HEK293 (cell line): ENCODE measurements around the gene FAM216A.

ENCODE experiments used
- EGR2 ChIP-seq: fragments of 450-650 bp; formaldehyde crosslinking; IDR thresholded peaks from 2 replicates; pipeline ENCODE4 v1.5.1; 2016; ENCODE audit warnings: low read depth, missing biosample characterization, missing genetic modification characterization
- GFI1B ChIP-seq: fragments of 450-650 bp; formaldehyde crosslinking; IDR thresholded peaks from 2 replicates; pipeline ENCODE4 v1.5.1; 2016; ENCODE audit warnings: missing biosample characterization, missing genetic modification characterization
- HOXD13 ChIP-seq: sonication (generic); formaldehyde crosslinking; IDR thresholded peaks from 2 replicates; pipeline ENCODE4 v1.8.0; 2022; ENCODE audit warnings: missing genetic modification reagents, borderline replicate concordance
- KLF1 ChIP-seq: fragments of 450-650 bp; formaldehyde crosslinking; IDR thresholded peaks from 2 replicates; pipeline ENCODE4 v1.5.1; 2016; ENCODE audit warnings: missing biosample characterization, missing genetic modification characterization
- KLF8 ChIP-seq: fragments of 450-650 bp; formaldehyde crosslinking; IDR thresholded peaks from 2 replicates; pipeline ENCODE4 v1.5.1; 2016; ENCODE audit warnings: missing biosample characterization, missing genetic modification characterization
- PATZ1 ChIP-seq: fragments of 450-650 bp; formaldehyde crosslinking; IDR thresholded peaks from 2 replicates; pipeline ENCODE4 v1.5.1; 2016; ENCODE audit warnings: missing biosample characterization, missing genetic modification characterization
- PRDM2 ChIP-seq: fragments of 450-650 bp; formaldehyde crosslinking; IDR thresholded peaks from 2 replicates; pipeline ENCODE4 v1.5.1; 2016; ENCODE audit warnings: missing biosample characterization, missing genetic modification characterization, borderline replicate concordance
- REPIN1 ChIP-seq: fragments of 450-650 bp; formaldehyde crosslinking; IDR thresholded peaks from 2 replicates; pipeline ENCODE4 v1.5.1; 2017; ENCODE audit warnings: missing biosample characterization, missing genetic modification characterization, low read depth
- SP2 ChIP-seq: fragments of 450-650 bp; formaldehyde crosslinking; IDR thresholded peaks from 2 replicates; pipeline ENCODE4 v1.5.1; 2016; ENCODE audit warnings: missing biosample characterization, missing genetic modification characterization
- YY2 ChIP-seq: fragments of 450-650 bp; formaldehyde crosslinking; IDR thresholded peaks from 2 replicates; pipeline ENCODE4 v1.5.1; 2016; ENCODE audit warnings: missing biosample characterization, missing genetic modification characterization
- ZBTB21 ChIP-seq: fragments of 450-650 bp; formaldehyde crosslinking; IDR thresholded peaks from 2 replicates; pipeline ENCODE4 v1.5.1; 2017; ENCODE audit warnings: missing biosample characterization, missing genetic modification characterization
- ZNF18 ChIP-seq: fragments of 450-650 bp; formaldehyde crosslinking; IDR thresholded peaks from 2 replicates; pipeline ENCODE4 v1.5.1; 2016; ENCODE audit warnings: missing biosample characterization, missing genetic modification characterization
- ZNF350 ChIP-seq: fragments of 450-650 bp; formaldehyde crosslinking; IDR thresholded peaks from 2 replicates; pipeline ENCODE4 v1.5.0; 2017; ENCODE audit warnings: missing biosample characterization, mild to moderate bottlenecking, missing genetic modification characterization
- ZNF366 ChIP-seq: fragments of 450-650 bp; formaldehyde crosslinking; conservative IDR thresholded peaks from 2 replicates; pipeline ENCODE4 v1.5.1; 2016; ENCODE audit warnings: missing biosample characterization, missing genetic modification characterization
- ZNF571 ChIP-seq: fragments of 450-650 bp; formaldehyde crosslinking; IDR thresholded peaks from 2 replicates; pipeline ENCODE4 v1.5.0; 2017; ENCODE audit warnings: missing biosample characterization, missing genetic modification characterization
- ZNF777 ChIP-seq: fragments of 450-650 bp; formaldehyde crosslinking; IDR thresholded peaks from 2 replicates; pipeline ENCODE4 v1.5.1; 2017; ENCODE audit warnings: missing biosample characterization, missing genetic modification characterization, borderline replicate concordance
- TF ChIP-seq, protein P1 (sequence below): fragments of 450-650 bp; formaldehyde crosslinking; IDR thresholded peaks from 2 replicates; pipeline ENCODE4 v1.5.1; 2016; ENCODE audit warnings: missing biosample characterization, missing genetic modification characterization
- TF ChIP-seq, protein P2 (sequence below): fragments of 450-650 bp; formaldehyde crosslinking; IDR thresholded peaks from 2 replicates; pipeline ENCODE4 v1.5.1; 2017; ENCODE audit warnings: missing biosample characterization, missing genetic modification characterization
- TF ChIP-seq, protein P3 (sequence below): fragments of 450-650 bp; formaldehyde crosslinking; IDR thresholded peaks from 2 replicates; pipeline ENCODE4 v1.5.1; 2016; ENCODE audit warnings: missing biosample characterization, missing genetic modification characterization
- TF ChIP-seq, protein P4 (sequence below): fragments of 450-650 bp; formaldehyde crosslinking; IDR thresholded peaks from 2 replicates; pipeline ENCODE4; 2016; ENCODE audit warnings: missing biosample characterization, missing genetic modification characterization

FAM216A gene

GRCh38 chr12:110501752-110502738 is 33.4 kb downstream of the FAM216A start, which contains the start of the genes RAD9B and VPS29 (continued):
- TF ChIP-seq PRDM2 (tag by site-specific recombination): no peak
- TF ChIP-seq ZNF366 (tag by site-specific recombination): peak; percentile 64
- no peak for TF ChIP-seq ZNF571 (tag by site-specific recombination)
- TF ChIP-seq ZBTB21 (tag by site-specific recombination): peak; percentile 70
- TF ChIP-seq, protein P1, sequence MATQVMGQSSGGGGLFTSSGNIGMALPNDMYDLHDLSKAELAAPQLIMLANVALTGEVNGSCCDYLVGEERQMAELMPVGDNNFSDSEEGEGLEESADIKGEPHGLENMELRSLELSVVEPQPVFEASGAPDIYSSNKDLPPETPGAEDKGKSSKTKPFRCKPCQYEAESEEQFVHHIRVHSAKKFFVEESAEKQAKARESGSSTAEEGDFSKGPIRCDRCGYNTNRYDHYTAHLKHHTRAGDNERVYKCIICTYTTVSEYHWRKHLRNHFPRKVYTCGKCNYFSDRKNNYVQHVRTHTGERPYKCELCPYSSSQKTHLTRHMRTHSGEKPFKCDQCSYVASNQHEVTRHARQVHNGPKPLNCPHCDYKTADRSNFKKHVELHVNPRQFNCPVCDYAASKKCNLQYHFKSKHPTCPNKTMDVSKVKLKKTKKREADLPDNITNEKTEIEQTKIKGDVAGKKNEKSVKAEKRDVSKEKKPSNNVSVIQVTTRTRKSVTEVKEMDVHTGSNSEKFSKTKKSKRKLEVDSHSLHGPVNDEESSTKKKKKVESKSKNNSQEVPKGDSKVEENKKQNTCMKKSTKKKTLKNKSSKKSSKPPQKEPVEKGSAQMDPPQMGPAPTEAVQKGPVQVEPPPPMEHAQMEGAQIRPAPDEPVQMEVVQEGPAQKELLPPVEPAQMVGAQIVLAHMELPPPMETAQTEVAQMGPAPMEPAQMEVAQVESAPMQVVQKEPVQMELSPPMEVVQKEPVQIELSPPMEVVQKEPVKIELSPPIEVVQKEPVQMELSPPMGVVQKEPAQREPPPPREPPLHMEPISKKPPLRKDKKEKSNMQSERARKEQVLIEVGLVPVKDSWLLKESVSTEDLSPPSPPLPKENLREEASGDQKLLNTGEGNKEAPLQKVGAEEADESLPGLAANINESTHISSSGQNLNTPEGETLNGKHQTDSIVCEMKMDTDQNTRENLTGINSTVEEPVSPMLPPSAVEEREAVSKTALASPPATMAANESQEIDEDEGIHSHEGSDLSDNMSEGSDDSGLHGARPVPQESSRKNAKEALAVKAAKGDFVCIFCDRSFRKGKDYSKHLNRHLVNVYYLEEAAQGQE (tag by site-specific recombination): no peak
- peak; percentile 81; the same call in 1 of the 2 replicates for TF ChIP-seq ZNF777 (tag by site-specific recombination)
- peak; percentile 82; the same call in 1 of the 2 replicates for TF ChIP-seq KLF8 (tag by site-specific recombination)
- TF ChIP-seq, protein P2, sequence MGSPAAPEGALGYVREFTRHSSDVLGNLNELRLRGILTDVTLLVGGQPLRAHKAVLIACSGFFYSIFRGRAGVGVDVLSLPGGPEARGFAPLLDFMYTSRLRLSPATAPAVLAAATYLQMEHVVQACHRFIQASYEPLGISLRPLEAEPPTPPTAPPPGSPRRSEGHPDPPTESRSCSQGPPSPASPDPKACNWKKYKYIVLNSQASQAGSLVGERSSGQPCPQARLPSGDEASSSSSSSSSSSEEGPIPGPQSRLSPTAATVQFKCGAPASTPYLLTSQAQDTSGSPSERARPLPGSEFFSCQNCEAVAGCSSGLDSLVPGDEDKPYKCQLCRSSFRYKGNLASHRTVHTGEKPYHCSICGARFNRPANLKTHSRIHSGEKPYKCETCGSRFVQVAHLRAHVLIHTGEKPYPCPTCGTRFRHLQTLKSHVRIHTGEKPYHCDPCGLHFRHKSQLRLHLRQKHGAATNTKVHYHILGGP (tag by site-specific recombination): no peak
- TF ChIP-seq HOXD13 (CRISPR knock-in tag): no peak; the same call in 1 of the 2 replicates
- no peak for TF ChIP-seq ZNF350 (tag by site-specific recombination)
- peak; percentile 66; the same call in 1 of the 2 replicates for TF ChIP-seq GFI1B (tag by site-specific recombination)
- peak; percentile 82 for TF ChIP-seq EGR2 (tag by site-specific recombination)
- TF ChIP-seq ZNF18: no peak
- peak; percentile 28; the same call in 1 of the 2 replicates for TF ChIP-seq YY2 (tag by site-specific recombination)
- no peak; the same call in 1 of the 2 replicates for TF ChIP-seq REPIN1 (tag by site-specific recombination)
- peak; percentile 93 for TF ChIP-seq PATZ1 (tag by site-specific recombination)
- TF ChIP-seq, protein P3, sequence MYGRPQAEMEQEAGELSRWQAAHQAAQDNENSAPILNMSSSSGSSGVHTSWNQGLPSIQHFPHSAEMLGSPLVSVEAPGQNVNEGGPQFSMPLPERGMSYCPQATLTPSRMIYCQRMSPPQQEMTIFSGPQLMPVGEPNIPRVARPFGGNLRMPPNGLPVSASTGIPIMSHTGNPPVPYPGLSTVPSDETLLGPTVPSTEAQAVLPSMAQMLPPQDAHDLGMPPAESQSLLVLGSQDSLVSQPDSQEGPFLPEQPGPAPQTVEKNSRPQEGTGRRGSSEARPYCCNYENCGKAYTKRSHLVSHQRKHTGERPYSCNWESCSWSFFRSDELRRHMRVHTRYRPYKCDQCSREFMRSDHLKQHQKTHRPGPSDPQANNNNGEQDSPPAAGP (tag by site-specific recombination): peak; percentile 47; the same call in 1 of the 2 replicates
- TF ChIP-seq, protein P4, sequence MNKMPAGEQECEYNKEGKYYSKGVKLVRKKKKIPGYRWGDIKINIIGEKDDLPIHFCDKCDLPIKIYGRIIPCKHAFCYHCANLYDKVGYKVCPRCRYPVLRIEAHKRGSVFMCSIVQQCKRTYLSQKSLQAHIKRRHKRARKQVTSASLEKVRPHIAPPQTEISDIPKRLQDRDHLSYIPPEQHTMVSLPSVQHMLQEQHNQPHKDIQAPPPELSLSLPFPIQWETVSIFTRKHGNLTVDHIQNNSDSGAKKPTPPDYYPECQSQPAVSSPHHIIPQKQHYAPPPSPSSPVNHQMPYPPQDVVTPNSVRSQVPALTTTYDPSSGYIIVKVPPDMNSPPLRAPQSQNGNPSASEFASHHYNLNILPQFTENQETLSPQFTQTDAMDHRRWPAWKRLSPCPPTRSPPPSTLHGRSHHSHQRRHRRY: 0 out of 2 replicates have a peak, but pooled peaks have one; percentile 27
- peak; percentile 81 for TF ChIP-seq KLF1 (tag by site-specific recombination)
- peak; percentile 97 for TF ChIP-seq SP2 (tag by site-specific recombination)
